Spleen (tissue), 7 donors: ENCODE measurements around the gene C11orf21.

Experiments used
- POLR2A ChIP-seq, 3 donors: fragments of 450-650 bp; IDR thresholded peaks; one replicate each; pipeline ENCODE4 v1.5.1; 2017; ENCODE audit warnings: antibody characterized with exemption in 3 of 3, mild to moderate bottlenecking in 1 of 3
- POLR2AphosphoS5 ChIP-seq, 3 donors: sonication (generic); formaldehyde crosslinking; IDR thresholded peaks; one replicate each; pipeline ENCODE4 v1.5.1; 2017; ENCODE audit warnings: antibody characterized with exemption in 3 of 3
- TF ChIP-seq, protein P1 (sequence below), 11 experiments: fragments of 200-600 bp in 7 of 11; fragments of 450-650 bp in 4 of 11; sonication (generic) in 4 of 11; IDR thresholded peaks in 8 of 11; conservative IDR thresholded peaks in 3 of 11; 1 replicate in 7 of 11; 2 replicates in 4 of 11; pipeline versions ENCODE4 v1.4.0 to v1.8.0; 2016 to 2021; ENCODE audit warnings: antibody characterized with exemption in 11 of 11, inconsistent platforms in 4 of 11, mild to moderate bottlenecking in 1 of 11
- donor health status: DM: no; HTN: no; CAD: no; lungs with moderate emphysema.
- donor health status: DM: no; HTN: no; CAD: no.
- donor health status: DM: no; HTN: no; CAD: no.

DNA sequence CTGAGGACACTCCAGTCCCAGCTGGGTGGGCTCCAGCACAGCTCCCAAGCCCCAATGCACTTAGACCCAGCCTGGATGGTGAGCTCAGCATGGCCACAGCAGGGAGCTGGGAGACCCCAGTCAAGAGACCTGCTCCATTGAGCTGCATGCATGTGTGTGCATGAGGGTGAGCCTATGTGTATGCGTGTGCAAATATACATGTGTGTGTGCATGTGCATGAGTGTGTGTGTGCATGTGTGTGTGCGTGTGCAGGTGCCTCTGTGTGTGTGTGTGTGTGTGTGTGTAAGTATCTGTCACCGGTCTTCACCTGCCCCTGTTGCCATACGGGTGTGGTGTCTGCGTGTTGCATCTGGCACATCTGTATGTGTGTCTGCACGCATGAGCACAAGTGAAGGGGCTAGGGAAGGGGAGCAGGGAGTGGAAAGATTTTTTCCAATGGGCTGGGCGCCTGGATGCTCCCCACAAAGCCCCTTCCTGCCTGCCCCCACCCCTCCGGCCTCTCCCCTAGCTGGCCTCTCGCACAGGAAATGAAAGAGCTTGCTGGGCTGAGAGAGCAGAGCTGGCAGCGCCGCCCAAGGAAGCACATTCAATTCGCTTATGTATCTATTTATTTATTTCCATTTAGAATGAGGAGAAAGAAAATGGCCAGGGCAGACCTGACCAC lies 4.2 kb upstream of the C11orf21 start:
- TF ChIP-seq, protein P1, sequence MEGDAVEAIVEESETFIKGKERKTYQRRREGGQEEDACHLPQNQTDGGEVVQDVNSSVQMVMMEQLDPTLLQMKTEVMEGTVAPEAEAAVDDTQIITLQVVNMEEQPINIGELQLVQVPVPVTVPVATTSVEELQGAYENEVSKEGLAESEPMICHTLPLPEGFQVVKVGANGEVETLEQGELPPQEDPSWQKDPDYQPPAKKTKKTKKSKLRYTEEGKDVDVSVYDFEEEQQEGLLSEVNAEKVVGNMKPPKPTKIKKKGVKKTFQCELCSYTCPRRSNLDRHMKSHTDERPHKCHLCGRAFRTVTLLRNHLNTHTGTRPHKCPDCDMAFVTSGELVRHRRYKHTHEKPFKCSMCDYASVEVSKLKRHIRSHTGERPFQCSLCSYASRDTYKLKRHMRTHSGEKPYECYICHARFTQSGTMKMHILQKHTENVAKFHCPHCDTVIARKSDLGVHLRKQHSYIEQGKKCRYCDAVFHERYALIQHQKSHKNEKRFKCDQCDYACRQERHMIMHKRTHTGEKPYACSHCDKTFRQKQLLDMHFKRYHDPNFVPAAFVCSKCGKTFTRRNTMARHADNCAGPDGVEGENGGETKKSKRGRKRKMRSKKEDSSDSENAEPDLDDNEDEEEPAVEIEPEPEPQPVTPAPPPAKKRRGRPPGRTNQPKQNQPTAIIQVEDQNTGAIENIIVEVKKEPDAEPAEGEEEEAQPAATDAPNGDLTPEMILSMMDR (IDR thresholded peaks at IDR 0.05 in 8 of 11, conservative IDR thresholded peaks at IDR 0.05 in 3 of 11) = no peak
- TF ChIP-seq POLR2AphosphoS5 (IDR thresholded peaks at IDR 0.05) (peak in 1 of 3 donors; percentile 56), POLR2A (IDR thresholded peaks at IDR 0.05) (peak in 1 of 3 donors; percentile 5)
